Epithelial cell of esophagus (primary cell): ENCODE measurements around the gene PGAM5.

Experiments used
- DNase-seq: peaks from one replicate; pipeline ENCODE4 v3.0.0; 2010; ENCODE audit warnings: low read depth
- H3K4me3 ChIP-seq: 2 replicates; pipeline ENCODE4 v1.5.1; 2011; ENCODE audit warnings: mild to moderate bottlenecking, low read length, control low read depth
- CTCF ChIP-seq: IDR thresholded peaks from 2 replicates; pipeline ENCODE4 v1.5.1; 2011; ENCODE audit warnings: low read depth, mild to moderate bottlenecking, low read length, control low read depth, inconsistent platforms; ENCODE audit not compliant: insufficient read depth; ENCODE audit errors: missing control alignments

Gene PGAM5

GRCh38 chr12:132710405-132711079 lies at the start of gene PGAM5:
TSS of gene PGAM5 (plus strand) at chr12:132710842. CDS start at chr12:132710877, 35 bp downstream.
- TF ChIP-seq CTCF, result no peak
- H3K4me3 ChIP-seq, result peak within 1 kb of the TSS; percentile 72
- DNase-seq, result peak; percentile 95

- no peak overlapping the region for H3K4me3 ChIP-seq
- TF ChIP-seq CTCF, result no peak
- no peak for DNase-seq
Observed at GRCh38 chr12:132660996-132661395, 49.6 kb upstream of the PGAM5 start.

- no peak for TF ChIP-seq CTCF
- H3K4me3 ChIP-seq, result no peak overlapping the region
- no peak for DNase-seq
Observed at GRCh38 chr12:132661972-132662371, 48.7 kb upstream of the PGAM5 start.

- no peak for TF ChIP-seq CTCF
- no peak overlapping the region for H3K4me3 ChIP-seq
- no peak for DNase-seq
Observed at GRCh38 chr12:132662901-132663755, 47.5 kb upstream of the PGAM5 start.

GRCh38 chr12:132664206-132665148 lies 46.2 kb upstream of the PGAM5 start:
- no peak overlapping the region for H3K4me3 ChIP-seq
- no peak for DNase-seq
- TF ChIP-seq CTCF, result no peak

- DNase-seq, result no peak
- no peak overlapping the region for H3K4me3 ChIP-seq
- no peak for TF ChIP-seq CTCF
Observed at GRCh38 chr12:132665149-132665491, 45.5 kb upstream of the PGAM5 start.
